Putamen (tissue), 1 donor: ENCODE data around the gene DPF3.
A peak's percentile ranks its signal among the peaks of the same experiment; 100 is the strongest.

Experiments used
- DNase-seq: peaks from one replicate; pipeline ENCODE4 v3.0.0-alpha.2; 2016; ENCODE audit warnings: low spot score

The DPF3 gene

DNA sequence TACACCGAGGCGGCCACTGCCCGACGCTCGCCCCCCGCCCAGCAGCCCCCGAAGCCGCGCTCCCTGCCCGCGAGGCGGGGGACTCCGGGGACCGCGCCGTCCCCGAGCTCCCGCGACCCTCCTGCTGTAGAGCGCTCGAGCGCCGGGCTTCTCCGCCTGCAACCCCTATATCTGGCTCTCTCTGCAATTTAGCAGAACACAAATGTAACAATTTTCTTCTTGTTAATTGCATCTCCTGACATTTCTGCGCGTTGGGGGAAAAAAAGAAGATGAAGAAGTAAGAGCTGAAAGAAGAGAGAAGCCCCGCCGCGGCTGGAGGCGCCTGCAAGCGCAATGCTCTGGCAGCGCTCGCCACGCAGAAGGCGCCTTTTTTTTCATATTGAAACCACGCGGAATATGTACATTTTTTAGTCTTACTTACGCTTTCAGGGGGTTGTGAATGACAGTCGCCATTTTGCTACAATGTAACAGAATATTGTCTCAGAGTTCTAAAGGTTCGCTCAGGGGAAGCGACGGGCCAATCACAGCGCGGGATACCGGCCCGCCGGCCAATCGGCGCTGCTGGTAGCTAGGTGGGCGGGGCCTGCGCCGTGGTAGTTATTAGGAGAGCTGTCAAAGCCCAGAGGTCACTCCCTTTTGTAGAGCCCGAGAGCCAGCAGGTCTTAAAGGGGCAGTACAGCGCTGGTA is at the start of gene DPF3:
TSS of gene DPF3 (minus strand) at position 466 of the 687 bp plus-strand sequence. CDS start at position 453, 13 bp downstream.
- peak; percentile 95 for DNase-seq

DNA sequence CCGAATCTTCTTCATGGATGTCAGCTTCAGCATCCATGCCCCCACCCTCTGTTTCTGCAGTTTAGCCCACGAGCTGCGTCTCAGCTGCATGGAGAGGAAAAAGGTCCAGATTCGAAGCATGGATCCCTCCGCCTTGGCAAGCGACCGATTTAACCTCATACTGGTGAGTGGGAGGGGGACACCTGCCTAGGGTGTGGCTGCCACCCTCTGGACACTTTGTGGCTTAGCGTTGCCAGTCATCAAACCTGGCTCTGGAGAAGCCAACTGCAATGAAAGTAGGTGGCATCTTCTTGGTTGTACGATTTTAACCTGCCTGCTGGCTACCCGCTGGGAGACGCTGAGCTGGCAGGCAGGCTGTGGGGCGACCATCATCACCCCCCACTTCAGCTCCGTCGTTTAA is 49.0 kb upstream of the DPF3 start:
- DNase-seq: no peak

DNA sequence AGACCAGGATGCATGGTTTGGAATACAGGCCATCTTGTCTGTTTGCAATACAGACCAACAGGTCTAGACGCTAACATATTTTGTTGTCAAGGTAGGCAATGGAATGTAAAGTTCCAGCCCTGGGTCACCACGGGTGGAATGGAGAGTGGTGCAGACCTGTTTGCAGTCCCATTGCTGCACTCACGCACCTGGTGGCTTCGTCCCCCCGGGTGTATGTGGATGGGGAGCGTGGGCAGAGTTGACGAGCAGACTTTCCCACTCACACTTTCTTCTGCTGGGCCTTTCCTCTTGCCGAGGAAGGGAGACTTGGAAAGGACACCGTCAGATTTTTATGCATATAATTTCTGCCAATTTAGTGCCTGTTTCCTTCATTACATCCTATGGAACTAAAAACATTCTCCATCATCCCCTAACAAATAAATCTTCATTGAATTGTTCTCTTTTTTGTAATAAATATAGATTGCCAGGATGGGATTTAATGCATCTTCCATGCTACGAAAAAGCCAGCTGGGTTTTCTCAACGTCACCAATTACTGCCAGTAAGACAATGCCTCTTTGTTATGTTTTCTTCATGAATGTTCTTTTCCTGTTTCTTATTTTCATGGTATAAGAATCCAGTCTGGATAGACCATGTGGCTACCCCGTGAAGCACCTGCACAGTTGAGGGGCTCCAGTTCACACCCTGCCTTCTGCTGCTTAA is 47.5 kb upstream of the DPF3 start:
- no peak for DNase-seq

DNA sequence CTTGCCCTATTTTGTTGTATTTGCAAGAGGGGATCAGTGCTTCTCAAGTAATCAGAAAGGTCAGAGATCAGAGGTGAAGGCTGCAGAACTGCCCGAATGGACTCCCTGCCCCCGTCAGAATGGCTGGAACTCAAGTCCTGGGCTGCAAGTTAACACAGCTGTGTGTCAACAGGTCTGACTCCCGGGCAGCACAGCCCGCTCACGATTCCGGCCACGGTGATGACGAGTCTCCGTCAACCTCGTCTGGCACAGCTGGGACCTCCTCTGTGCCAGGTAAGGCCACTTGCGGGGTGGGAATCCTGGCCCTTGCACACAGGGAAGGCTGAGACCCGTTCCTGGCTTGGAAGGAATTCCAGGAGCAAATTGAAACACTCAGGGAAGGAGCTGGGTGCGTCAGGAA is 45.7 kb upstream of the DPF3 start:
- DNase-seq: no peak

DNA sequence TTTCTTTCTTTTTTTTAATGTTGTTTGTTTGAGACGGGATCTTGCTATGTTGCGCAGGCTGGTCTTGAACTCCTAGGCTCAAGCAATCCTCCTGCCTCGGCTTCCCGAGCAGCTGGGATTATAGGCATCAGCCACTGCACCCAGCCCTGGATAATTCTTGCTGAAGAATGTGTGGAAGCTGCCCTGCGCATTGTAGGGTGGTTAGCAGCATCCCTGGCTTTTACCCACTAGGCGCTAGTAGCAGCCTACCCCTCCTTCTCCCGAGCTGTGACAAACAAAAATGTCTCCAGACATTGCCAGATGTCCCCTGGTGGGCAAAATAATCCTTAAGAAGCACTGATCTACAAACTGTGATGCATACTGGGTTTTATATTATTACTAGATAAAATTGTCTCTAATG is 39.0 kb upstream of the DPF3 start:
- DNase-seq: no peak

DNA sequence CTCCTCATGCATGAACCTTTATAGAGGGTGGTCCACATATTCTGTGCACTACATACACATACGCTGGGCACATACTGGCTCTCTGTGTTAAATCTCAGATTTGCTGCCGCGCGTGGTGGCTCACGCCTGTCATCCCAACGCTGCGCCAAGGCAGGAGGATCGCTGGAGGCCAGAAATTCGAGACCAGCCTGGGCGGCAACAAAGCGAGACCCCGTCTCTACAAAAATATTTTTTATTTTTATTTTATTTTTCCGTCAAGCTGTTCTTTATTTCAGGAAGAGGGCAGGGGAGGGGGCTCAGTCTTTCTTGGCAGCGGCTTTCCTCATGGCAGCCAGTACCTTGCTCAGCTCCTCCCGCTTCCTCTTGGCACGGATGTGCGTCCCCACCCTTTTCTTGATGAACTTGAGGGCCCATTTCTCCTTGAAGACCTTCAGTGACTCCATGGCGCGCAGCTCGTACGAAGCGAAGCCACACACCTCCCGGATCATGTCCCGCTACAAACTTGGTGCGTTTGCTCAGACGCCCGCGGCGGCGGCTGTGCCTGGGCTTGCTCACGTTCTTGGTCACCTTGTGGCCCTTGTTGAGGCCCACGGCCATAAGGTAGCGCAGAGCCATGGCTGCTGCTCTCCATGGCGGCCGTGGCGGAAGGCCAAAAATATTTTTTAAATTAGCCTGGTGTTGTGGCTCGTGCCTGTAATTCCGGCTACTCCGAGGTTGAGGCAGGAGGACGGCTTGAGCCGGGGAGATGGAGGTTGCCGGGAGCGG is 35.6 kb upstream of the DPF3 start:
- no peak for DNase-seq

DNA sequence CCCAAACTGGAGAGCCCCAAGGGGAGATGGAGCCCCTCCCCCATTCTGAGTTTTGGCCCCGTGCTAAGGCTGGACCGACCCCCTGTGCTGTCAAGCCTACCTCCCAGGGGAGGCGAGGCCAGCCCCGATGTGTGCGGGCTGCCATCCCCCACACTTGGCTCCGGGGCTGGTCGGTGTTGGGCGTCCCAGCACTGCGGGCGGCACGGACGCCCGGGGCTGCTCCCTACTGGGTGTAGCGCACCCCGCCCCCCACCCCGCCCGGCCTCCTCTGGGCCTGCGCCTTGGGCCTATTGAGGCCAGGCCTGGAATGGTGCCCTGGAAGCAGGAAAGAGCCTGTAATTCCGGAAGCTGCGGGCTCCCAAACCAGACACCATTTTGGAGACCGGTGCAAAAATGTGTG is 35.0 kb upstream of the DPF3 start:
- no peak for DNase-seq

DNA sequence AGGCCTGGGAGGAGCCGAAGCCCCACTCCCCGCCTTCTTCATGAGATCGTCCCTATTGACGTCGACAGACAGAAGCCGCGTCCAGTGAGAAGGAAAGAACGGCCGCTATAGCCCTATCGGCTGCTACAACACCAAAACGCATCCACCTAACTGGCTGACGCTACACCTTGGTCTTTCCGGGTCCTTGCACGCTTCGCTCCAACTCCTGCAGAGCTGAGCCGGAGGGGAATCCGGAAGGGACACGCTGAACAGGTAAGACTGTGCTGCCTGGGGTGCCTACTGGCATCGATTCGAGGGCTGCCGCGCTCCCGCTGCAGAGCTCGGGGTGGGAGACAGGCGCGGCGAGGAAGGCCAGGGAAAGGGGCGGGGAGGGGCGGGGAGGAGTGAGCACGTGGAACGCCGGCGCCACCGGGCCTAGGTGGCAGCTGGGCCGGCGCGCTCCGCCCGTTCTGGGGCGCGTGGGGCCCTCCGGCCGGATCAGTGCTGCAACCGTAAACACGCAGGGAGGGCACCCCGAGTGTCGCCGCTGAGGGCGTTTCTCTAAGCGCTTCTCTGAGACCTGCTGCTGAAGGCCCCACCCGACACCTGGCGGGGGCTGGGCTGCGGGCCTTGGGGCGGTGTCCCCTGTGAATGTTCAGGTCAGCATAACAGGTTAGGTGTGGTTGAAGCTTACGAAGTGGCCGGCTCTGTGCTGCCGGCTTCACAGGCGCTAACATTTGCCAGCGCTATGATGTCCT is 32.6 kb upstream of the DPF3 start, which contains the start of gene DCAF4:
TSS of gene DCAF4 (plus strand) at position 173 of the 737 bp plus-strand sequence. CDS start 11,515 bp downstream, outside the sequence.
- peak; percentile 95 for DNase-seq

DNA sequence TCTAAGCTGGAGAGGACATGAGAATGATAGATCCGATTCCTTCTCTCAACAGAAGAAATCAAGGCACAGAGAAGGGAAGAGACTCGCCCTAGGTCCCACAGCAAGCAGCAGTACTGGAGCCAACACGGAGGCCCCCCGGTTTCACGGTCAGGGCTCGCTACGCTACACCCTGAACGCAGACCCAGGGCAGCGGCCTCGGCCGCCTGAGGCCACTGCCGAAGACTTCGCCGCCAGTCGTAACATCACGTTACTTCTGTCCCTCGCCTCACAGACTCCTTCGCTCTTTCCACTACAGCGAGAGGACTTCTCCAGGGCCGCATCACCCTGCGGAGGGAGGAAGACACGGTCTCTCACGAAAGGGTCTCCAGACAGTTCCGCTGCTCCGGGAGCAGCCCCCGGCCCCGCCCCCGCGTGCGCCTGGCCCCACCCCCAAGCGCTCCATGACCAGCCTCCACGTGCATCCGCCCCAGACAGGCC is 32.0 kb upstream of the DPF3 start:
- no peak for DNase-seq

DNA sequence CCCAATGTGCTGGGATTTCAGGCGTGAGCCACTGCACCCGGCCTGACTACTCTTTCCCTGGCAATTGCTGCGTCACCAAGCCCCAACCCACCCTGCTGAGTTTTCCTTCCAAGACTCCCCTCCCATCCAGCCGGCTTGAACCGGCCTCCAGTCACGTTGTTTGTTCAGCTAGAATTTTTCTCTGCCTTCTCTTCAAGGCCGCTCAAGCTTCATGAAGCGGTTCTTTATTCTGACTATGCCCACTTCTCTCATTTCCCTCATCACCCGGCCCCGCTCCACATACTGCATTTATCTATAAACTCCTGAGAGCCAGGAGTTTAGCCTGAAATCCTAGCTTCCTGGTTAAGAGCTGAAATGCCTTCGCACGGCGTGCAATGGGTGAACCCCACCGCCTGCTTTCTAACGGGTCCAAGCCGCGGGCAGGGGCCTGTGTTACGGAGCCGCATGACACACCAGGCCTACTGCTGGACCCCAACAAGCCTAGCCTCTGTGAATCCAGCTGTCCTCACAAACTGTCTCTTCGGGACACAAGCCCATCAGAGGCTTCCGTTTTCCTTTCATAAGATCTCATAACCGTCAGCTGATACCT is 31.4 kb upstream of the DPF3 start:
- no peak for DNase-seq

DNA sequence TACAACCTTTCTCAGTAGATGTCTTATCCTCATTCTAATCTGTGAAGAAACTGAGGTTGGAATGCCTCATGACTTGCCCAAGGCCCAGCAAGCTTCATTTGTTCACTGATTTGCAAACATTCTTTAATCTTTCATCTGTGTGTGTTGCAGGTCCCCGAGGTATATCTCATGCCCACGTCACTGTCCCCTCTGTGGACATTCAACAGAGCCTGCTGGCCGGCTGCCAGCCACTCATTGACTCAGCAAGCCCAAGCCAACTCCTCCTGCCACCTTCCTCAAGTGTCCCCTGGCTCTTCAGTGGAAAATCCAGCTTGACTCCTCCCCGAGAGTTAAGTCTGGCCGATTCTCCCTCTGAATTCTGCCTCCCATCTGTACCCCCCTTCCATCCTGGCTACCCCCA is 30.4 kb upstream of the DPF3 start:
- no peak for DNase-seq

DNA sequence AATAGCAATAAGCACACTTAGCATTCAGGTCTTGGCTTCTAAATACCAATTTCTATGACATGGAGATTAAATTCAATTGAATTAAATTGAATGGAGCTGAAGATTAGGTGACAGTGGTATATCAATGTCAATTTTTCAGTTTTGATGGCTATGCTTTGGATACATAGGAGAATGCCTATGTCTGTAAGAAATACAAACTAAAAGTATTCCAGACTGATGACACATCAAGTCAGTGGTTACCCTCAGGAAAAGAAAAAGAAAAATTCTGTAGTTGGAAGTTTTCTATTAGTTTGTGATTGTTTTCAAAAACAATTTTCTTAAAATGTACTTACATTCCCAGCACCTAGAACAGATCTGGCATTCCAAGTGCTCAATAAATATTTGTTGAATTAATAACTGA is 27.5 kb upstream of the DPF3 start:
- DNase-seq: no peak

DNA sequence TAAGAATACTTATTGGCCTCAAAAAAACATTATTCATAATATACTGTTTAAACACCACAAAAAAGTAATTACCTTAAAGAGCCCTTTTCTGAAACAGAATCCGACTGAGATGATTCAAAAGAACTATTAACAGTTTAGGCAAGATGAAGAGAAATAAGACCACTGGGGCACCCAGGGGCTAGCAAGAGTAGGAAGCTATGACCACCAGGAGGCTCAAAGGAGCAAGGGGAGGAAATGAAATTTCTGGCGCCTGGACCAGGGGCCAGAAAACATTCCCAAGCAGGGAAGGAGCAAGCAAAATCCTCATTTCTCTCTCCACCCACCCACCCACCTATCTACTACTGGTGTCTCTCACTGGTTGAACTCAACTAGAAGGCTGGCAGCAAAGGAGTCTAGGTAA is 26.1 kb upstream of the DPF3 start:
- no peak for DNase-seq

DNA sequence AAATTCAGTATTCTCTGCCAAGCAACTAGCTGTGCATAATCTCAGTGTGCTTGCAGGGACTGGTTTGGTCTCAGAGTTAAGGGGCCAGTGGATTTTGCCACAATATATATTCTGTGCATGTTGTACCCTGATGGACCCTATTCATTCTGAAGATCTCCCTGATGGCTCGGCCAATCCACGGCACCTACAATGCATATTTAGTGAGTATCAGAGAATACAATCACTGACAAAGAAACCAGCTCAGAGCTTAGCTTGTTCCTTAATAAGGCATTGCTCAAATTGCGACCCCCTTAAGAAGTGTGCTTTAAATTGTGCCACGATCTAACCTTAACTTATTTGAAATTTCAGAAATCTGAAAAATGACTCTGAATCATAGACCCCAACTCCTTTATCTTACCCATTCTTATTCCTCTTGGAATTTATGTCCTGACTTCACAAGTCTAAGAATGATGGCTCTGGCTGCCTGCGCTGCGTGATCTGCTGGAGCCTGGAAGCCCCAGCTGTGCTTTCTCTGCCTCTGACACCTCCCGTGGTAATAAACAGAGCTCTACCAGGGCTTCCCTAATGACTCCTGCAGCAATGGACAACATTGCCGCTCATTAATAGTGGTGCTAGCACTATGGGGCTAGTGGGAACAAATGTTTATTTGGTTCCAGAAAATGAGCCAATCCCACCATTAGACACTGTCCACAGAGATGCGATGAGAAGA is 23.3 kb upstream of the DPF3 start:
- no peak for DNase-seq

DNA sequence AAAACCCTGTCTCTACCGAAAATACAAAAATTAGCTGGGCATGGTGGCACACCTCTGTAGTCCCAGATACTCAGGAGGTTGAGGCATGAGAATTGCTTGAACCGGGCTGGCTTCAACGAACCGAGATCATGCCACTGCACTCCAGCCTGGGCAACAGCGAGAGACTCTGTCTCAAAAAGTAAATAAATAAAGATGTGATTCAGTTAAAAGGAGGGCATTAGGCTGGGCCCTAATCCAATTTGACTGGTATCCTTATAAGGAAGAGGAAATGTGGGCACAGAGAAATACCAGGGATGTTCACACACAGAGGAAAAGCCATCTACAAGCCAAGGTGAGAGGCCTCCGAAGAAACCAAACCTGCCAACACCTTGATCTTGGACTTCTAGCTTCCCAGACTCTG is 22.3 kb upstream of the DPF3 start:
- DNase-seq: no peak

DNA sequence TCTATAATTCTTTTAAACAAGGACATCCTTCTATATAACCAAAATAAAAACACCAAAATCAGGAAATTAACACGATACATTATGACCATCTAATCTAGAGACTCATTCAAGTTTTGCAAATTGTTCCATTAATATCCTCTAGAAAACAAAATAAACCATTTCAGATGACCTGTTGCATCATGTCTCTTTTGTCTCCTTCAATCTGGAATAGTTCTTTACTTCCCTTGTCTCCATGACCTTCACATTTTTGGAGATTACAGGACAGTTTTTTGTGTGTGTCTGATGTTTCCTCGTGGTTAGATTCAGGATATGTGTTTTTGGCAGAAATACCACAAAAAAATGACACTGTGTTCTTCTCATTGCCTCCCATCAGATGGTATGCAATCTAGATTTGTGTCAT is 19.9 kb upstream of the DPF3 start:
- DNase-seq: no peak

DNA sequence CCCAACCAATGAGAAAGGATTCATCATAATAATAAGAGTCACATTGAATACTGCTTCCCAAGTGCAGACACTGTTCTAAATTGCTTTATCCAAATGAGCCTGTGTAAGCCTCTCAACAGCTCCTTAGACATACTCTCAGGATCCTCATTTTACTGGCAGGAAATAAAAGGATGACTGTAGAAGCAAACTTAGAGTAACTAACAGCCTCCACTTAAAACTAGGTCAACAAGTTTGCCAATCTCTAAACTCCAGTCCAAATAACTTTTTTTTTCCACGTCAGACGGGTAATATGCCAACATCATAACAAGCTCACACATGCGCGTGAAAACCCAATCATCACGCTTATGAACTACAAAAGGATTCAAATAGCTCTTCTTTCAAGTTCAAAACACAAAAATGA is 15.3 kb upstream of the DPF3 start:
- no peak for DNase-seq

DNA sequence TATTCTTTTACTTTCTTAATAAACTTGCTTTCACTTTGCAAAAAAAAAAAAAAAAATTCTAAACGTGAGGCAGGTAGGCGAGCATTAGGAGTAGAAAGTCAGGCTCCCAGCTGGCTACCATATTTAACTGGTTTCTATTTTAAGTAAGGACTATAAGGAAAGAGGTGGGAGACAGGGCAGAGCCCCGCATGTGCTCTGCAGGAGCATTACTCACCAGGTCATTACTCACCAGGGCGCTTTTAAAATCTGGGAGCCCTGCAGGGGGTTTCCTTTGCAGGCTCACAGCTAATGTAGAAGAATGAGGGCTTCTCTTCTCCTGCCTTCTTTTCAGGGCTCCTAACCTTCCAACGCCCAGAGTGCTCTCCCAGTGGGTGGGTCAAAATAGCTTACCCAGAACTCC is 14.0 kb upstream of the DPF3 start:
- no peak for DNase-seq

DNA sequence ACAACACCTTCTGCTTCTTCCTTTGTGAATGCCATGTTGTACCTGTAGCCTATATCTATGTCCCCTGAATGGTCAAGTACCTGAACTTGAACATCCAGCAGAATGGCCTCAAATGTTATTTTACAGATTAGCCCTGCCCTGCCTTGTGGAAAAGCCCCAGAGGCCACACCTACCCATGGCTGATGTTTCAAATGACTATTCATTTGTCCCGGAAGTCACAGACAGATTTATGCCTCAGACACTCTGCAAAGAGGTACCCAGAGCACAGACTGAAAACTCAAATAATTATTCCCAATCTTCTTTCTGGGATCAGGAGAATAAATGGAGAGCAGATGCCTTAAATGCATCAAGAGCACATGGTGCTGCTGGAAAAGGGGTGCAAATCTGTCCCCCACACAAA is 13.0 kb upstream of the DPF3 start:
- no peak for DNase-seq

DNA sequence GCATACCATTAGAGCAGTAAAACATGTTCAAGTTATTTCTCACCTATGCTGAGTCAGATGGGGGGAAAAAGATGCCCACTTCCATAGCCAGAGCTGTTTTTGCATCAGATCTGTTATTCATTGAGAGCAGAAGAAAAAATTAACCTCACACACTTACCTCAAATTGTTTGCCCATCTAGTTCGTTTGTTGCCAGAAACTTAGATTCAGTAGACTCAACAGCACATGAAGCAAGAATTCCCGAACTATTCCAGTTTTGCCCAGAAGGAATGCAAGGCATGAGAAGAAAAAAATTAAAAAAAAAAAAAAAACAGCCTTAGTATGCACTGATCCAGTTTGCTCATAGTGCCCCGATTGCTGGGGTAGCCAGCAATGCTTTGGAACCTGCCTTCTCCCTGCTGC is 12.4 kb upstream of the DPF3 start:
- DNase-seq: no peak
